ENCODE results near the gene SAMD11. TPM values are rescaled to one million over a fixed set of nuclear protein-coding genes. Genes with fewer than 3 reads are reported as not detected.

SAMD11 gene
- polyA plus RNA-seq, 1 of the 3 experiments (the other 2 are of a cell fraction): 2.1 TPM

DNA sequence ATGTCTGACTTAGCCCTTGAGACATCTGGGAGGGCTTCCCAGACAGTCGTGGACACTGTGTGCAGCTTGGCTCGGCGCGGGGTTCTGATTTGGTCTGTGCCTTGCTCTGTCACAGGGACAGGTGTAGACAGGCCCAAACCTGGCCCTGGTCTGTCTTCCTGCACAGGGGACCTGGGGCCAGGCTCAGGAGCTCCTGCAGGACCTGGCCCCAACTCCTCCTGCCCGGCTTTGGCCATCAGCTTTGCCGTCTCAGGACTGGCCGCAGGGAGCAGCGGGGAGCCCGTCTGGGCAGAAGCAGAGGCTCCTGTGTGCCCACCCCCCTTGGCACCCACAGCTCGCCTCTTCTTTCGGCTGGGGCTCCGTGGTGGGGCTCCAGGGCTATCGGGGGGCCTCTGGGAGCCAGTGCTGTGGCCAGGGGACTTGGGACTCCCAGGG lies 56.4 kb downstream of the SAMD11 start:
- Histone ChIP-seq H3K4me3 (ENCODE audit: low read depth in 2 of 2, low read length in 1 of 2) (no peak overlapping the region), H3K36me3 (replicated peaks in 1 of 2; ENCODE audit: control insufficient read depth in 1 of 2, insufficient read depth in 2 of 2, low read length in 1 of 2) (no peaks in the 10 kb centered on the region), H3K9me2 (no peaks in the 10 kb centered on the region), H3K27ac (ENCODE audit: low read depth in 2 of 2, low read length in 1 of 2) (no peak overlapping the region; a peak in 1 of 4 replicates), H3K9ac (no peak overlapping the region), H3F3A (replicated peaks; ENCODE audit: insufficient read depth) (peaks cover 3% of the 10 kb centered on the region), H3K79me2 (ENCODE audit: insufficient read depth) (no peaks in the 10 kb centered on the region), H2AFZ (ENCODE audit: low read depth) (no peak overlapping the region), H3K27me3 (ENCODE audit: insufficient read depth) (peaks cover 3% of the 10 kb centered on the region; the same call in 1 of the 2 replicates), H4K20me1 (ENCODE audit: insufficient read depth) (no peaks in the 10 kb centered on the region), H3K4me1 (ENCODE audit: control insufficient read depth in 1 of 2, insufficient read depth in 2 of 2, low read depth in 1 of 2, low read length in 1 of 2) (peaks cover 0 to 21% of the 10 kb centered on the region in 2 experiments; a peak in 1 of 4 replicates), H3K9me3 (no peaks in the 10 kb centered on the region), H3K4me2 (no peak overlapping the region)
- ChIA-PET POLR2A (no interaction called here), CTCF (interaction anchor here (0.6 to 9.1 kb wide), 13 partner anchors 9 to 312 kb away, joined by 3 to 246 read pairs (median 5); partner anchors contain the start of gene HES4)
- DNase-seq: no peak
- no peak for TF ChIP-seq EZH2phosphoT487 (IDR thresholded peaks at IDR 0.05; ENCODE audit: borderline replicate concordance, low read depth)
- no peak for TF ChIP-seq YY1 (IDR thresholded peaks at IDR 0.05; ENCODE audit: low read depth)
- TF ChIP-seq MAX (IDR thresholded peaks at IDR 0.05; ENCODE audit: low read depth): no peak
- no peak for TF ChIP-seq USF1 (IDR thresholded peaks at IDR 0.05; ENCODE audit: borderline replicate concordance, low read depth)
- TF ChIP-seq, protein P1, sequence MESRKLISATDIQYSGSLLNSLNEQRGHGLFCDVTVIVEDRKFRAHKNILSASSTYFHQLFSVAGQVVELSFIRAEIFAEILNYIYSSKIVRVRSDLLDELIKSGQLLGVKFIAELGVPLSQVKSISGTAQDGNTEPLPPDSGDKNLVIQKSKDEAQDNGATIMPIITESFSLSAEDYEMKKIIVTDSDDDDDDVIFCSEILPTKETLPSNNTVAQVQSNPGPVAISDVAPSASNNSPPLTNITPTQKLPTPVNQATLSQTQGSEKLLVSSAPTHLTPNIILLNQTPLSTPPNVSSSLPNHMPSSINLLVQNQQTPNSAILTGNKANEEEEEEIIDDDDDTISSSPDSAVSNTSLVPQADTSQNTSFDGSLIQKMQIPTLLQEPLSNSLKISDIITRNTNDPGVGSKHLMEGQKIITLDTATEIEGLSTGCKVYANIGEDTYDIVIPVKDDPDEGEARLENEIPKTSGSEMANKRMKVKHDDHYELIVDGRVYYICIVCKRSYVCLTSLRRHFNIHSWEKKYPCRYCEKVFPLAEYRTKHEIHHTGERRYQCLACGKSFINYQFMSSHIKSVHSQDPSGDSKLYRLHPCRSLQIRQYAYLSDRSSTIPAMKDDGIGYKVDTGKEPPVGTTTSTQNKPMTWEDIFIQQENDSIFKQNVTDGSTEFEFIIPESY (IDR thresholded peaks at IDR 0.05; ENCODE audit: borderline replicate concordance, low read depth): no peak
- no peak for TF ChIP-seq NRF1 (IDR thresholded peaks at IDR 0.05; ENCODE audit: low read depth, low read length)
- no peak for TF ChIP-seq RFX5 (IDR thresholded peaks at IDR 0.05; ENCODE audit: low read length)
- no peak for TF ChIP-seq FOXM1 (IDR thresholded peaks at IDR 0.05; ENCODE audit: low read depth)
- no peak for TF ChIP-seq JUND (IDR thresholded peaks at IDR 0.05)
- TF ChIP-seq ELF1 (IDR thresholded peaks at IDR 0.05): no peak
- TF ChIP-seq RCOR1 (IDR thresholded peaks at IDR 0.05; ENCODE audit: low read length): no peak
- TF ChIP-seq RXRA (IDR thresholded peaks at IDR 0.05; ENCODE audit: borderline replicate concordance, low read depth): no peak
- no peak for TF ChIP-seq EP300 (IDR thresholded peaks at IDR 0.05; ENCODE audit: borderline replicate concordance in 1 of 2, low read depth in 1 of 2, low read length in 1 of 2)
- TF ChIP-seq, protein P2, sequence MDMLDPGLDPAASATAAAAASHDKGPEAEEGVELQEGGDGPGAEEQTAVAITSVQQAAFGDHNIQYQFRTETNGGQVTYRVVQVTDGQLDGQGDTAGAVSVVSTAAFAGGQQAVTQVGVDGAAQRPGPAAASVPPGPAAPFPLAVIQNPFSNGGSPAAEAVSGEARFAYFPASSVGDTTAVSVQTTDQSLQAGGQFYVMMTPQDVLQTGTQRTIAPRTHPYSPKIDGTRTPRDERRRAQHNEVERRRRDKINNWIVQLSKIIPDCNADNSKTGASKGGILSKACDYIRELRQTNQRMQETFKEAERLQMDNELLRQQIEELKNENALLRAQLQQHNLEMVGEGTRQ (IDR thresholded peaks at IDR 0.05; ENCODE audit: borderline replicate concordance, low read depth, low read length): no peak
- TF ChIP-seq SMC3 (IDR thresholded peaks at IDR 0.05; ENCODE audit: low read depth, low read length): no peak
- 66% methylated on average over 5 of the region's 13 CpGs for WGBS (ENCODE audit: low lambda C conversion rate)
